Gastroesophageal sphincter (tissue), 3 donors: Measurements from ENCODE around the gene GPX1.
"Not testable (repeated sequence)": the region's sequence is repeated elsewhere in the genome, so short reads cannot be mapped to it uniquely, and the experiment has no call there.

Source experiments
- CTCF ChIP-seq, 4 experiments: fragments of 200-600 bp in 2 of 4; fragments of 450-650 bp in 2 of 4; sonication (generic) in 1 of 4; IDR thresholded peaks; one replicate each; pipeline ENCODE4 v1.5.1; 2017 to 2019; ENCODE audit warnings: antibody characterized with exemption in 4 of 4, mild to moderate bottlenecking in 2 of 4, moderate library complexity in 2 of 4
- POLR2AphosphoS5 ChIP-seq: sonication (generic); formaldehyde crosslinking; IDR thresholded peaks from one replicate; pipeline ENCODE4 v1.6.1; 2017; ENCODE audit warnings: antibody characterized with exemption

GRCh38 chr3:49391310-49391709 lies 33.2 kb upstream of the GPX1 start:
- not testable (repeated sequence) for TF ChIP-seq CTCF (IDR thresholded peaks at IDR 0.05); POLR2AphosphoS5
